Kidney epithelial cell (primary cell): ENCODE data around the gene GMEB2. TPM values are rescaled to one million over a fixed set of nuclear protein-coding genes. Genes with fewer than 3 reads are reported as not detected.
"Not testable (repeated sequence)": the region's sequence is repeated elsewhere in the genome, so short reads cannot be mapped to it uniquely, and the experiment has no call there.

Source experiments
- DNase-seq: peaks from one replicate; pipeline ENCODE4 v3.0.0-alpha.2; 2010; ENCODE audit warnings: low read depth
- H3K27me3 ChIP-seq: 2 replicates; pipeline ENCODE4 v1.6.0; 2011; ENCODE audit warnings: low read length; ENCODE audit not compliant: control insufficient read depth, insufficient read depth
- H3K36me3 ChIP-seq: 2 replicates; pipeline ENCODE4 v1.5.1; 2011; ENCODE audit warnings: low read length; ENCODE audit not compliant: control insufficient read depth, insufficient read depth
- H3K4me3 ChIP-seq: 2 replicates; pipeline ENCODE4 v1.5.1; 2011; ENCODE audit warnings: low read depth, mild to moderate bottlenecking, control low read depth, low read length
- total RNA-seq: library from RNA; depleted of rRNA; stranded (reverse); fragments of >200 nt; gene quantifications from 2 replicates; pipeline ENCODE4 v1.2.3, GENCODE V29; 2015
- TF ChIP-seq, protein P1 (sequence below): IDR thresholded peaks from 2 replicates; pipeline ENCODE4 v1.5.1; 2011; ENCODE audit warnings: mild to moderate bottlenecking, moderate library complexity, low read length, control low read depth, inconsistent platforms; ENCODE audit not compliant: insufficient read depth, poor library complexity, severe bottlenecking

Gene GMEB2
- total RNA-seq, 1 donor from 2014 or later: 17.7 TPM

DNA sequence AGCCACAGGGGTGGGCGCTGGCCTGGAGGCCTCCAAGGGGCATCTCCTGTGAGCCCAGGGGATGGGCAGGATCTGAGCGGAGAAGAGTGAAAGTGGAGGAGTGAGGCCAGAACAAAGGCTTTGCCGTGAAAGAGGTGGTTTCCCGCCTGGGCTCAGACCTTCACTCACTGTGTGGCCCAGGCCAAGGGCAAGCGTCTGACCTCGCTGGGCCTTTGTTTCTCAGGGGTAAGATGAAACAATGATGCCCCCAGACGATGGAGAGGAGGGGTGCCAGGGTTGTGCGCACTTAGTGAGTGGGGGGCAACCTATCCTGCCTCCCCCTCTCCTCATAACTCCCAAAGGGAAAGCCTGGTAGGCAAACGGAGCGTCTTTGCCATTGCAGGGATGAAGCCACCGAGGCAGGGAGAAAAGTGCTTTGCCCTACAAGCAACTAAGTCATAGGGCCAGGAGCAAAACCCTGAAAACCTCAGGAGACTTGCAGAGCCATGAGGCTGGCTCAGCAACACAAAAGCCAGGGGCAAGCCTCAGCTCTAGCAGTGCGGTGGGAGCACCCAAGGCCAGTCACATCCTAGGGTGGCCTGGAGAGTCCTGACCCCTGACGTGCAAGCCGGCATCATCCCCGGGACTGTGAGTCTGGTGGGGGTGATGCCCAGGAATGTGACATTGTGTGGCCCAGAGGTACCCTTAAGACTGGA is 27.2 kb upstream of the GMEB2 start:
- DNase-seq: no peak
- peaks cover 2% of the 10 kb centered on the region for H3K27me3 ChIP-seq
- H3K4me3 ChIP-seq: peak overlapping the region; percentile 33
- no peaks in the 10 kb centered on the region for H3K36me3 ChIP-seq
- TF ChIP-seq, protein P1, sequence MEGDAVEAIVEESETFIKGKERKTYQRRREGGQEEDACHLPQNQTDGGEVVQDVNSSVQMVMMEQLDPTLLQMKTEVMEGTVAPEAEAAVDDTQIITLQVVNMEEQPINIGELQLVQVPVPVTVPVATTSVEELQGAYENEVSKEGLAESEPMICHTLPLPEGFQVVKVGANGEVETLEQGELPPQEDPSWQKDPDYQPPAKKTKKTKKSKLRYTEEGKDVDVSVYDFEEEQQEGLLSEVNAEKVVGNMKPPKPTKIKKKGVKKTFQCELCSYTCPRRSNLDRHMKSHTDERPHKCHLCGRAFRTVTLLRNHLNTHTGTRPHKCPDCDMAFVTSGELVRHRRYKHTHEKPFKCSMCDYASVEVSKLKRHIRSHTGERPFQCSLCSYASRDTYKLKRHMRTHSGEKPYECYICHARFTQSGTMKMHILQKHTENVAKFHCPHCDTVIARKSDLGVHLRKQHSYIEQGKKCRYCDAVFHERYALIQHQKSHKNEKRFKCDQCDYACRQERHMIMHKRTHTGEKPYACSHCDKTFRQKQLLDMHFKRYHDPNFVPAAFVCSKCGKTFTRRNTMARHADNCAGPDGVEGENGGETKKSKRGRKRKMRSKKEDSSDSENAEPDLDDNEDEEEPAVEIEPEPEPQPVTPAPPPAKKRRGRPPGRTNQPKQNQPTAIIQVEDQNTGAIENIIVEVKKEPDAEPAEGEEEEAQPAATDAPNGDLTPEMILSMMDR: no peak

DNA sequence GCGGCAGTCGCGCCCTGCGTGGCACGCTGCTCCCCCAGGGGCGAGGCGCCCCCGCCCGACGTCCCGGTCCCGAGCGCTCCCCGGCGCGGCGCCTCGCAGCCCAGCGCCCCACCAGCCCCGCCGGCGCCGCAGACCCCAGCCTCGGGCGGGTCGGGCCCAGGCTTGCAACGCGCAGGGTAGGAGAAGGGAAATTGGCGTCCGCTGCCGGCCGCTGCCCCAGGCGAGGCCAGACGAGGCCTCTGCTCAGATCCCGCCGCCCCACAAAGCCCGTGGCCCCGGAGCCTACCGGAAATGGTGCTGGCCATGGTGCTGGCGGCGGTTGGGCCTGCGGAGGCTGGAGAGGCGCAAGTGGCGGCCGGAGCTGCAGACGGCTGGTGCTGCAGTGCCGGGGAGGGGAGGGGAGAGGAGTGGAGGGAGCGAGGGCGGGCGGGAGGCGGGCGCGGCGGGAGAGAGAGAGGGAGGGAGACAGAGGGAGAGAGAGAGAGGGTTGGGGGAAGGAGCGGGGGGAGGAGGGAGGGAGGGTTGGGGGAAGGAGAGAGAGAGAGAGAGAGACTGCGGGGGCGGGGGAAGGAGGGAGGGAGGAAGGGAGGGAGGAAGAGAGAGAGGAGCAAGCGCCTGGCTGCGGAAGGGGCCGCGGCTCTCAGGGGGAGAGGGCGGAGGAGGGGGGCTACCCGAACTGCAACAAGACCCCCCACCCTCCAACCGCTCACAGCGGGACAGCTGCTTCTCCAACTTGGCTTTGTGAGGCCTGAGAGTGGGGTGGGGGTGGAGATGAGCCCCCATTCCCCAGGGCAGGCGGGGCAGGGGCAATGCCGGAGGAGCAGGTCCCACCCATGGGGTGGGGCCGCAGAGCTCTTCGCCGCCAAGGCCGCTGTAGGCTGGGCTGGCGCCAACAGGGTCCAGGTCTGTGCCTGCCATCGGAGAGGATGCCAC is 26.4 kb upstream of the GMEB2 start, which contains the start of gene STMN3:
Gene STMN3, minus strand, starts transcription at position 384 of the 933 bp plus-strand sequence. Its CDS starts 79 bp downstream, at position 305.
- Histone ChIP-seq H3K36me3 (no peaks in the 10 kb centered on the region), H3K4me3 (peak within 1 kb of the TSS; percentile 67), H3K27me3 (peaks cover 2% of the 10 kb centered on the region)
- TF ChIP-seq, protein P1: no peak
- DNase-seq: peak; percentile 63

DNA sequence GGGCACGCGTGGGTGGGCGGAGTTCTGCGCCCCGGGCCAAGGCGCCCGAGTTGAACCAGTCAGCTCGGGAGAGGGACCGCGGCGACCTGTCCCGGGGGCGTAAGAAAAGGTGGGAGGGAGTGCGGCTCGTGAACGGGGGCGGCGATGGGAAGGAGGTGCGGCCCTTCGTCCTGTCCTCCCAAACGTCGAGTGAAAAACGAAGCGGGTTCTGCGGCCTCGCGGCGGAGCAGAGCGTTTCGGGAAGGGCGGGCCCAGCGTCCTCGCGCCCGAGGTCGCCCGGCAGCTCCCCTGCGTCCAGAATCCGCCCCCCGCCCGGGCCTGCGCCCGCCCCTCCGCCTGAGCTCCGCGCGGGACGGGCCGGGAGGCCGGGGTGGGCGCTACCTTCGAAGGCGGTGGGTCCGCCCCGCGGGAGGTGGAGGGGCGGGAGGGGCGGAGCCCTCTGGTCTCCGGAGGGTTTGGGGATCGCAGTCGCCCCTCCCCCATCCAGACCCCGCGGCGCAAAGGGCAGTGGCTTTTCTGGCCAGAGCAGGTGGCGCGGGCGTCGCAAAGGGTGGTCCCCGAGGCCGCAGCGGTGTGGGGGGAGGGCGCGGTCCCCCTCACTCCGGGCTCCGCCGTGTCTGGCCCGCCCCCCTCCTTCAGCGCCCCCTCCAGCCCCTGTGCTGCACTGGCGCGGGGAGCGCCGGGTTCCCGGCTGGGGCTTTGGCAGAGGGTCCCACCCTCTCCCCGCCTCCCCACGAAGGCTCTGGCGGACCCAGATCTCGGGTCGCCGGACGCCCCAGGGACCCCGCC is 25.5 kb upstream of the GMEB2 start:
- DNase-seq: no peak

DNA sequence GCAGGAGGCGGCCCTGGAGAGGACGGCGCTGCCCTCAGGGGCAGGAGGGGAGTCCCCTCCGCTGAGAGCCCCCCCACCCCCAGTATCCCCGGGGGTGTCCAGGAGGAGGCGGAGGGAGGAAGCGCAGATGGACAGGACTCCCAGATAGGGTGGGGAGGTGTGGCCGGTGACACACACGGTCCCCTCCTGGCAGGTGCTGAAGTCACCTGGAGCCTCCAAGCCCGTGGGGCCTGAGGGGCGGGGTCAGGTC is 25.0 kb upstream of the GMEB2 start:
- Histone ChIP-seq H3K4me3 (peak overlapping the region; percentile 67), H3K36me3 (no peaks in the 10 kb centered on the region), H3K27me3 (peaks cover 2% of the 10 kb centered on the region)
- no peak for DNase-seq
- TF ChIP-seq, protein P1: no peak

More for the DNA sequence above, 25.5 kb upstream of the GMEB2 start:
- Histone ChIP-seq H3K36me3 (no peaks in the 10 kb centered on the region), H3K4me3 (peak overlapping the region; percentile 67), H3K27me3 (peaks cover 2% of the 10 kb centered on the region)
- TF ChIP-seq, protein P1: no peak

DNA sequence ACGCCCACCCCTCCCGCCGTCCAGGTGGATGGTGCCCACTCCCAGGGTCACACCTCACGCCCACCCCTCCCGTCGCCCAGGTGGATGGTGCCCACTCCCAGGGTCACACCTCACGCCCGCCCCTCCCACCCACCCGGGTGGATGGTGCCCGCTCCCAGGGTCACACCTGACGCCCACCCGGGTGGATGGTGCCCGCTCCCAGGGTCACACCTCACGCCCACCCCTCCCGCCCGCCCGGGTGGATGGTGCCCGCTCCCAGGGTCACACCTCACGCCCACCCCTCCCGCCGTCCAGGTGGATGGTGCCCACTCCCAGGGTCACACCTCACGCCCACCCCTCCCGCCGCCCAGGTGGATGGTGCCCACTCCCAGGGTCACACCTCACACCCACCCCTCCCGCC is 23.6 kb upstream of the GMEB2 start:
- not testable (repeated sequence) for DNase-seq, H3K4me3 ChIP-seq, H3K36me3 ChIP-seq, H3K27me3 ChIP-seq
